GM23248 (cell line): ENCODE results near the gene DDX11. TPM values are rescaled to one million over a fixed set of nuclear protein-coding genes. Genes with fewer than 3 reads are reported as not detected.
"Not testable (repeated sequence)": the region's sequence is repeated elsewhere in the genome, so short reads cannot be mapped to it uniquely, and the experiment has no call there.

Experiments used
- DNase-seq: peaks from one replicate; pipeline ENCODE4 v3.0.0-alpha.2; 2015
- H2AFZ ChIP-seq: fragments of 200-600 bp; sonication (generic); 2 replicates; pipeline ENCODE4 v1.6.1; 2016; ENCODE audit warnings: antibody characterized with exemption
- H3F3A ChIP-seq: fragments of 200-600 bp; sonication (generic); 2 replicates; pipeline ENCODE4 v1.6.1; 2016; ENCODE audit warnings: mild to moderate bottlenecking, antibody characterized with exemption, mixed run types; ENCODE audit not compliant: insufficient read depth
- H3K27ac ChIP-seq: fragments of 200-600 bp; sonication (generic); 2 replicates; pipeline ENCODE4 v1.5.1; 2016; ENCODE audit warnings: mild to moderate bottlenecking
- H3K27me3 ChIP-seq: fragments of 200-600 bp; sonication (generic); replicated peaks from 2 replicates; pipeline ENCODE4 v1.6.1; 2016; ENCODE audit warnings: mild to moderate bottlenecking; ENCODE audit not compliant: insufficient read depth
- H3K36me3 ChIP-seq: fragments of 200-600 bp; sonication (generic); 2 replicates; pipeline ENCODE4 v1.6.1; 2016; ENCODE audit warnings: low read depth, mild to moderate bottlenecking
- H3K4me1 ChIP-seq: fragments of 200-600 bp; sonication (generic); 2 replicates; pipeline ENCODE4 v1.6.1; 2016; ENCODE audit warnings: mild to moderate bottlenecking; ENCODE audit not compliant: insufficient read depth
- H3K4me2 ChIP-seq: fragments of 200-600 bp; sonication (generic); one replicate; pipeline ENCODE4 v1.6.1; 2016; ENCODE audit warnings: mild to moderate bottlenecking; ENCODE audit not compliant: unreplicated experiment
- H3K4me3 ChIP-seq: fragments of 200-600 bp; sonication (generic); 2 replicates; pipeline ENCODE4 v1.5.1; 2016; ENCODE audit warnings: mild to moderate bottlenecking
- H3K79me2 ChIP-seq: fragments of 200-600 bp; sonication (generic); 2 replicates; pipeline ENCODE4 v1.6.1; 2016; ENCODE audit warnings: mild to moderate bottlenecking; ENCODE audit not compliant: insufficient read depth
- H3K9ac ChIP-seq: fragments of 200-600 bp; sonication (generic); 2 replicates; pipeline ENCODE4 v1.6.1; 2016; ENCODE audit warnings: mild to moderate bottlenecking
- H3K9me2 ChIP-seq: fragments of 200-600 bp; sonication (generic); 2 replicates; pipeline ENCODE4 v1.6.1; 2016; ENCODE audit warnings: mixed run types, mild to moderate bottlenecking, moderate library complexity; ENCODE audit not compliant: insufficient read depth
- H3K9me3 ChIP-seq: fragments of 200-600 bp; sonication (generic); one replicate; pipeline ENCODE4 v1.6.1; 2017; ENCODE audit warnings: low read depth
- H4K20me1 ChIP-seq: fragments of 200-600 bp; sonication (generic); 2 replicates; pipeline ENCODE4 v1.6.0; 2016; ENCODE audit not compliant: insufficient read depth
- WGBS, 2 experiments: methylation state at CpG; one replicate each; pipeline ENCODE4 v1.1.6; 2015 to 2017; ENCODE audit warnings: low lambda C conversion rate in 2 of 2, low coverage in 1 of 2; ENCODE audit errors: missing lambda C conversion rate in 2 of 2; 5-methylcytosine and 5-hydroxymethylcytosine counted together
- in situ Hi-C: fragments of 300-500 bp; cut with MboI; formaldehyde crosslinking; loops from 2 replicates; pipeline ENCODE4 v1.15.0; 2020
- polyA plus RNA-seq: library from polyadenylated mRNA; unstranded; fragments of >200 nt; fragmentation: Nextera tagmentation; extraction: Ambion mirVana; gene quantifications from 2 replicates; pipeline ENCODE4 v1.2.1, GENCODE V29; 2016
- small RNA-seq: library from RNA; depleted of rRNA; stranded (forward); fragments of <200 nt; gene quantifications from one replicate; pipeline ENCODE3, GENCODE V24; 2014; ENCODE audit warnings: low read depth, low replicate concordance
- total RNA-seq: library from RNA; depleted of rRNA; stranded (reverse); fragments of >200 nt; shearing (Covaris generic); gene quantifications from 2 replicates; pipeline ENCODE4 v1.2.3, GENCODE V29; 2014; rRNA removed

DDX11 gene
- total and polyA plus RNA-seq, 2 experiments from 2014 or later, result 5.0 to 6.1 TPM

DNA sequence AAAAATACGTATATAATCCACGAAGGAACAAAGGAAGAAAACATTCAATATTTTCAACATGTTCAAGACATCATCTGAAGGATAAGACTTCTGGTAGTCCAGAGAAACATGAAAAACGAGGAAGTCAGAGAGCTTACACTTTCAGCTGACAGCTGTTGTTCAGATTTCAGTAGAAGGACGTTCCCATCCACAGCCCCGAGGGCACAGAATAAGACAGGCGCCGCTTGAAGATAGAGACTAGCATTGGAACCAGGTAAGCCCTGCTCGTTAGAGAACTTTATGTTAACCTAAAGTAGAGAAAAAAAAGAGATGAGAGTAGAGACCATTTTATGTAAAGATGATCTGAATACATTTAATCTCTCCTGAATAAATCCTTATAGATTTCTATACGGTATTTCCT lies 71.1 kb downstream of the DDX11 start:
- not testable (repeated sequence) for H3F3A ChIP-seq

DNA sequence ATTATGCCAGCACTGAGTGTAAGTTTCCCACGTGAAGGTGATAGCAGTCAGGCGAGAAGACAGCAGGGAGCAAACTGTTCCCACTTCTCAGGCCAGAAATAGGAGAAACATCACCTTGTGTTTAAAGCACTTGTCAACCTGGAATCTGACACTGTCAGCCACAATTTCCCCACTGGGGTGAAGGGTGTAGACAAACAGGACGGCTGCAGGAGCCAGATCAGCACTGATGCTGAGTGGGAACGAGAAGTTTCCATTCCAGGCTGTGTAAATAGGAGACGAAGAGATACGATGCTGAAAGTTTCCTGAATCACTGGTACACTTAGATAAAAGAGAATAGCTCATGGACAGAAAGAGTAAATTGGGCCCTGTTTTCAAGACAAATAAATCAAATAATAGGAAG lies 71.6 kb downstream of the DDX11 start:
- not testable (repeated sequence) for DNase-seq, H3K9ac ChIP-seq
- WGBS, 2 experiments, result 44 to 47% methylated on average over 6 of the region's 6 CpGs

More for the DNA sequence above, 71.1 kb downstream of the DDX11 start:
- DNase-seq, H3K9me2 ChIP-seq, H3K9me3 ChIP-seq, H3K4me3 ChIP-seq, H3K4me2 ChIP-seq, H4K20me1 ChIP-seq, in situ Hi-C loops, H3K27me3 ChIP-seq, H3K9ac ChIP-seq, H3K27ac ChIP-seq, H2AFZ ChIP-seq, H3K36me3 ChIP-seq, H3K4me1 ChIP-seq, H3K79me2 ChIP-seq: not testable (repeated sequence)
- 12 to 13% methylated on average over 9 of the region's 9 CpGs for WGBS, 2 experiments

DNA sequence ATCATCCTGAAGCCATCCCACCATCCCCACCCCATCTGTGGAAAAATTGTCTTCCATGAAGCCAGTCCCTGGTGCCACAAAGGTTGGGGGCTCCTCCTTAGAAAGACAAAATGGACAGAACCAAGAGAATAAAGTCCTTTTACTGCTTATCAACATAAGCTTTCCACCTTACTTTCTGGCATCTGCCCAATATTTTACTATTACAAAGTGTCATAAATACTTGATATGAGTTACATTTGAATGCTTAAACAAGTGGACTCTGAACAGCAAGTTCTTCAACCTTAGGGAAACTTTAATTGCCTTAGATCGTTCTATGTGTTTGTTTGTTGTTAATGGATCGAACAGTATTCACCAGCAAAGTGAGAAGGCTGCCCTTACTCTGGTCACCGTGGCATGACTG lies 73.8 kb downstream of the DDX11 start:
- H2AFZ ChIP-seq, H3K9me2 ChIP-seq, DNase-seq, H3K79me2 ChIP-seq, in situ Hi-C loops, H3K36me3 ChIP-seq, H3K9ac ChIP-seq, H3K9me3 ChIP-seq, H4K20me1 ChIP-seq, H3K27ac ChIP-seq, H3F3A ChIP-seq, H3K4me2 ChIP-seq, H3K27me3 ChIP-seq, H3K4me3 ChIP-seq, H3K4me1 ChIP-seq: not testable (repeated sequence)
- 60 to 63% methylated on average over 3 of the region's 3 CpGs for WGBS, 2 experiments

More for the DNA sequence above, 71.6 kb downstream of the DDX11 start:
- in situ Hi-C loops, H3K9me3 ChIP-seq, H3K9me2 ChIP-seq, H3K4me3 ChIP-seq, H3K4me1 ChIP-seq, H3K79me2 ChIP-seq, H2AFZ ChIP-seq, H3K27me3 ChIP-seq, H3K4me2 ChIP-seq, H3F3A ChIP-seq, H4K20me1 ChIP-seq, H3K27ac ChIP-seq, H3K36me3 ChIP-seq: not testable (repeated sequence)

DNA sequence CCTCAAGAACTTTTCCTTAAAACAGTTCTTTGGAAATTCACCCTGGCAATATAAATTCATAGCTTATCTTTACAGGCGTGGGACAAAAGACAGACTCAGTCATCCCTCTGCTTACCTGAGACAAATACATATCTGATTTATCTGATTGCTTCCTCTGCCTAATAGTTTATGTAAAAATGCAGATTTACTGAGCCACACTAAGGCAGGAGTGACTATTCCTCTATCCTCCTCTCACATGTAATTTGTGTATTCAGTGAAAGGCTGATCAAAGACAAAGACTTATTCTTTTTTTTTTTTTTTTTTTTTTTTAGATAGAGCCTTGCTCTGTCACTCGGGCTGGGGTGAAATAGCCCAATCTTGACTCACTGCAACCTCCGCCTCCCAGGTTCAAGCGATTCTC lies 77.1 kb downstream of the DDX11 start:
- H3K27me3 ChIP-seq, H3K4me3 ChIP-seq, H3K79me2 ChIP-seq, H4K20me1 ChIP-seq, DNase-seq, H3K4me2 ChIP-seq, H3K9ac ChIP-seq, in situ Hi-C loops, H2AFZ ChIP-seq, H3K4me1 ChIP-seq, H3K27ac ChIP-seq, H3K9me3 ChIP-seq, H3K9me2 ChIP-seq, H3F3A ChIP-seq, H3K36me3 ChIP-seq: not testable (repeated sequence)
- WGBS, 2 experiments, result 64 to 92% methylated on average over 3 to 4 of the region's 4 CpGs

Small RNAs within 50 kb of the gene (small RNA-seq; reads per million reads assigned to genes)
- not detected for gene RF00072

Other genes with a start within 250 kb of the DDX11 start
- 0.76 and 1.9 TPM in 2 replicates for gene TSPAN11, start 147.1 kb upstream of the DDX11 start, total RNA-seq
- 0.51 and 0.70 TPM in 2 replicates for gene TSPAN11, start 147.1 kb upstream of the DDX11 start, polyA plus RNA-seq